Hepatocyte (in vitro differentiated cells): ENCODE data around the gene ALPP. TPM values are rescaled to one million over a fixed set of nuclear protein-coding genes. Genes with fewer than 3 reads are reported as not detected.

ENCODE experiments used
- DNase-seq: peaks from one replicate; pipeline ENCODE4 v3.0.0-alpha.2; 2016; ENCODE audit warnings: low spot score
- H2AFZ ChIP-seq: fragments of 200-600 bp; sonication (generic); 2 replicates; pipeline ENCODE4 v1.6.0; 2016; ENCODE audit warnings: antibody characterized with exemption, mild to moderate bottlenecking
- H3K27ac ChIP-seq: fragments of 200-600 bp; sonication (generic); 2 replicates; pipeline ENCODE4 v1.5.1; 2016; ENCODE audit warnings: mild to moderate bottlenecking
- H3K27me3 ChIP-seq: fragments of 200-600 bp; sonication (generic); 2 replicates; pipeline ENCODE4 v1.6.1; 2016
- H3K36me3 ChIP-seq: fragments of 200-600 bp; sonication (generic); replicated peaks from 2 replicates; pipeline ENCODE4 v1.5.1; 2016; ENCODE audit warnings: low read depth; ENCODE audit not compliant: insufficient read depth
- H3K4me1 ChIP-seq: fragments of 200-600 bp; sonication (generic); 2 replicates; pipeline ENCODE4 v1.5.1; 2016; ENCODE audit warnings: mild to moderate bottlenecking, moderate library complexity; ENCODE audit not compliant: insufficient read depth
- H3K4me2 ChIP-seq: fragments of 200-600 bp; sonication (generic); 2 replicates; pipeline ENCODE4 v1.6.0; 2016
- H3K4me3 ChIP-seq: fragments of 200-600 bp; sonication (generic); 2 replicates; pipeline ENCODE4 v1.5.1; 2016; ENCODE audit warnings: mild to moderate bottlenecking
- H3K79me2 ChIP-seq: fragments of 200-600 bp; sonication (generic); 2 replicates; pipeline ENCODE4 v1.6.0; 2017; ENCODE audit warnings: mild to moderate bottlenecking
- H3K9me2 ChIP-seq: fragments of 200-600 bp; sonication (generic); replicated peaks from 2 replicates; pipeline ENCODE4 v1.6.0; 2017; ENCODE audit warnings: mild to moderate bottlenecking; ENCODE audit not compliant: insufficient read depth
- H3K9me3 ChIP-seq: fragments of 200-600 bp; sonication (generic); 2 replicates; pipeline ENCODE4 v1.5.1; 2016; ENCODE audit warnings: low read depth, mild to moderate bottlenecking
- H4K20me1 ChIP-seq: fragments of 200-600 bp; sonication (generic); 2 replicates; pipeline ENCODE4 v1.6.0; 2016; ENCODE audit warnings: mild to moderate bottlenecking; ENCODE audit not compliant: insufficient read depth, poor library complexity, severe bottlenecking
- CTCF ChIP-seq: fragments of 200-600 bp; sonication (generic); IDR thresholded peaks from 2 replicates; pipeline ENCODE4 v1.5.1; 2016; ENCODE audit warnings: antibody characterized with exemption, mild to moderate bottlenecking; ENCODE audit not compliant: poor library complexity
- EZH2 ChIP-seq: fragments of 200-600 bp; sonication (generic); IDR thresholded peaks from 2 replicates; pipeline ENCODE4 v1.6.1; 2016; ENCODE audit warnings: antibody characterized with exemption, mild to moderate bottlenecking, borderline replicate concordance
- EZH2phosphoT487 ChIP-seq: fragments of 200-600 bp; sonication (generic); IDR thresholded peaks from one replicate; pipeline ENCODE4 v1.6.1; 2018; ENCODE audit warnings: antibody characterized with exemption, mild to moderate bottlenecking, low read depth, moderate library complexity; ENCODE audit not compliant: unreplicated experiment, severe bottlenecking
- WGBS: methylation state at CpG from one replicate; pipeline ENCODE4 v1.1.6; 2016; ENCODE audit warnings: low lambda C conversion rate; ENCODE audit errors: missing lambda C conversion rate; 5-methylcytosine and 5-hydroxymethylcytosine counted together
- polyA plus RNA-seq: library from polyadenylated mRNA; unstranded; fragments of >200 nt; fragmentation: Nextera tagmentation; extraction: Ambion mirVana; gene quantifications from 2 replicates; pipeline ENCODE4 v1.2.1, GENCODE V29; 2016
- total RNA-seq: library from RNA; depleted of rRNA; stranded (reverse); fragments of >200 nt; gene quantifications from 2 replicates; pipeline ENCODE4 v1.2.3, GENCODE V29; 2014

The ALPP gene
- total and polyA plus RNA-seq, 2 experiments from 2014 or later, result 1.2 to 6.5 TPM

- H3K9me2 ChIP-seq, result no peaks in the 10 kb centered on the region
- no peak overlapping the region for H3K27ac ChIP-seq
- DNase-seq, result no peak
- H3K27me3 ChIP-seq, result no peaks in the 10 kb centered on the region
- TF ChIP-seq EZH2phosphoT487 (no peak), EZH2 (no peak), CTCF (no peak)
- no peak overlapping the region for H2AFZ ChIP-seq
- H3K9me3 ChIP-seq, result no peaks in the 10 kb centered on the region
- no peaks in the 10 kb centered on the region for H4K20me1 ChIP-seq
- no peak overlapping the region for H3K4me2 ChIP-seq
- H3K79me2 ChIP-seq, result no peaks in the 10 kb centered on the region
- WGBS, result 100% methylated on average over 1 of the region's 1 CpG
- no peak overlapping the region for H3K4me3 ChIP-seq
- H3K36me3 ChIP-seq, result no peaks in the 10 kb centered on the region
- H3K4me1 ChIP-seq, result no peaks in the 10 kb centered on the region
These were observed 17.0 kb downstream of the ALPP start for GRCh38 chr2:232395586-232395985.

DNA sequence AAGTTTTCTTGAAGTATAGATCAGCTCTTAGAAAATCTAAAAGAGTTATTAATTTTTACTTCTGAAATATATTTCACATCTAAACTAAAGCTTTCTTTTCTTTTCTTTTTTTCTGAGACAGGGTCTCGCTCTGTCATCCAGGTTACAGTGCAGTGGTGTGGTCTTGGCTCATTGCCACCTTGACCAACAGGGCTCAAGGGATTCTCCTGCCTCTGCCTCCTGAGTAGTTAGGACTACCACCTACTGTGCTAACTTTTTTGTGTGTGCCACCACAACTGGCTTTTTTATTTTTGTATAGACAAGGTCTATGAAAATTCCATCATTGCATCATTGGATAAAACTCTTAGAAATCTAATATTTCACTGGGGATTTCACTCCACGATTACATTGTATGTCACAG is 18.1 kb downstream of the ALPP start:
- TF ChIP-seq EZH2, result no peak
- no peak for TF ChIP-seq CTCF
- no peak for TF ChIP-seq EZH2phosphoT487

GRCh38 chr2:232398293-232399034 is 19.9 kb downstream of the ALPP start:
- 86% methylated on average over 5 of the region's 5 CpGs for WGBS
- Histone ChIP-seq H3K27ac (peak overlapping the region; percentile 29), H3K36me3 (no peaks in the 10 kb centered on the region), H3K4me3 (no peak overlapping the region), H3K79me2 (no peaks in the 10 kb centered on the region), H4K20me1 (no peaks in the 10 kb centered on the region), H3K4me2 (no peak overlapping the region), H3K9me2 (no peaks in the 10 kb centered on the region), H3K27me3 (no peaks in the 10 kb centered on the region), H3K4me1 (no peaks in the 10 kb centered on the region), H3K9me3 (no peaks in the 10 kb centered on the region), H2AFZ (no peak overlapping the region)
- TF ChIP-seq EZH2phosphoT487, result no peak
- TF ChIP-seq CTCF, result no peak
- TF ChIP-seq EZH2, result no peak
- DNase-seq, result no peak

More for the DNA sequence above, 18.1 kb downstream of the ALPP start:
- H3K27me3 ChIP-seq, result no peaks in the 10 kb centered on the region
- no peak overlapping the region for H3K27ac ChIP-seq
- H4K20me1 ChIP-seq, result no peaks in the 10 kb centered on the region
- DNase-seq, result no peak
- no peak overlapping the region for H2AFZ ChIP-seq
- H3K4me3 ChIP-seq, result no peak overlapping the region
- no peaks in the 10 kb centered on the region for H3K36me3 ChIP-seq
- H3K4me1 ChIP-seq, result no peaks in the 10 kb centered on the region
- H3K4me2 ChIP-seq, result no peak overlapping the region
- H3K9me2 ChIP-seq, result no peaks in the 10 kb centered on the region
- WGBS, result 96% methylated on average over 2 of the region's 2 CpGs
- H3K9me3 ChIP-seq, result no peaks in the 10 kb centered on the region
- no peaks in the 10 kb centered on the region for H3K79me2 ChIP-seq
